ENCODE data around the gene CLPSL1.

- TF ChIP-seq CTCF (IDR thresholded peaks at IDR 0.05): no peak
- TF ChIP-seq EZH2 (IDR thresholded peaks at IDR 0.05): no peak
Measured at GRCh38 chr6:35808688-35809087, 27.9 kb downstream of the CLPSL1 start.

All from neural progenitor cell (in vitro differentiated cells).